WTC11 (cell line): Measurements from ENCODE around the gene TEKT2. TPM values are rescaled to one million over a fixed set of nuclear protein-coding genes. Genes with fewer than 3 reads are reported as not detected.

ENCODE experiments used
- ATAC-seq: fragments of 200-7000 bp; cut with Tn5 transposase; 2 replicates; pipeline ENCODE4 v1.10.0; 2021; ENCODE audit warnings: mild to moderate bottlenecking, moderate library complexity
- CTCF ChIA-PET: fragments of 300-600 bp; sonication (Branson Sonifier 250); formaldehyde crosslinking; loops from one replicate; lab custom pipeline; 2021; ENCODE audit warnings: antibody characterized with exemption; lab: Charles Lee
- POLR2A ChIA-PET: fragments of 350-600 bp; sonication (Branson Sonifier 250); formaldehyde crosslinking; loops from one replicate; lab custom pipeline; 2021; ENCODE audit warnings: antibody characterized with exemption; lab: Charles Lee
- DNase-seq: peaks from one replicate; pipeline ENCODE4 v3.0.0; 2021; ENCODE audit warnings: low spot score
- H3K27ac Mint-ChIP-seq: 2 replicates; pipeline ENCODE4 v1.8.0; 2021; ENCODE audit warnings: mixed read lengths
- H3K27me3 Mint-ChIP-seq: 2 replicates; pipeline ENCODE4 v1.8.0; 2021; ENCODE audit warnings: low read depth, mild to moderate bottlenecking, moderate library complexity, mixed read lengths
- H3K36me3 Mint-ChIP-seq: 2 replicates; pipeline ENCODE4 v1.8.0; 2021; ENCODE audit warnings: mixed read lengths
- H3K4me1 Mint-ChIP-seq: 2 replicates; pipeline ENCODE4 v1.8.0; 2022; ENCODE audit warnings: mixed read lengths
- H3K4me3 Mint-ChIP-seq: 2 replicates; pipeline ENCODE4 v1.8.0; 2021; ENCODE audit warnings: mild to moderate bottlenecking, moderate library complexity, mixed read lengths
- H3K9me3 Mint-ChIP-seq: 2 replicates; pipeline ENCODE4 v1.8.0; 2021; ENCODE audit warnings: mixed read lengths
- ELF4 ChIP-seq: sonication (generic); formaldehyde crosslinking; IDR thresholded peaks from 2 replicates; pipeline ENCODE4 v1.8.1; 2022; ENCODE audit warnings: low read depth, mild to moderate bottlenecking, moderate library complexity, missing genetic modification reagents
- EMX1 ChIP-seq: fragments of 250-450 bp; sonication (Bioruptor Pico); IDR thresholded peaks from 2 replicates; pipeline ENCODE4 v1.8.0; 2021; ENCODE audit warnings: mild to moderate bottlenecking
- GABPB1 ChIP-seq: sonication (generic); formaldehyde crosslinking; IDR thresholded peaks from 2 replicates; pipeline ENCODE4 v1.8.1; 2023; ENCODE audit warnings: mild to moderate bottlenecking, missing genetic modification reagents
- JUN ChIP-seq: sonication (generic); formaldehyde crosslinking; IDR thresholded peaks from 2 replicates; pipeline ENCODE4 v1.8.0; 2023; ENCODE audit warnings: mild to moderate bottlenecking, missing genetic modification reagents
- MYBL2 ChIP-seq: sonication (generic); formaldehyde crosslinking; IDR thresholded peaks from 2 replicates; pipeline ENCODE4 v1.8.1; 2023; ENCODE audit warnings: mild to moderate bottlenecking, moderate library complexity, missing genetic modification reagents
- NFATC4 ChIP-seq: fragments of 250-450 bp; sonication (Bioruptor Pico); IDR thresholded peaks from 2 replicates; pipeline ENCODE4 v1.9.0; 2021; ENCODE audit warnings: mild to moderate bottlenecking
- NR1H2 ChIP-seq: sonication (generic); formaldehyde crosslinking; IDR thresholded peaks from 2 replicates; pipeline ENCODE4 v1.9.0; 2021; ENCODE audit warnings: mild to moderate bottlenecking, moderate library complexity, missing genetic modification reagents
- NR2C2 ChIP-seq: sonication (generic); formaldehyde crosslinking; IDR thresholded peaks from 2 replicates; pipeline ENCODE4 v1.8.0; 2022; ENCODE audit warnings: mild to moderate bottlenecking, missing genetic modification reagents
- OVOL2 ChIP-seq: fragments of 250-450 bp; sonication (Bioruptor Pico); IDR thresholded peaks from 2 replicates; pipeline ENCODE4 v1.9.0; 2021; ENCODE audit warnings: mild to moderate bottlenecking, borderline replicate concordance
- TP53 ChIP-seq: sonication (generic); formaldehyde crosslinking; IDR thresholded peaks from 2 replicates; pipeline ENCODE4 v1.8.1; 2023; ENCODE audit warnings: mild to moderate bottlenecking, missing genetic modification reagents
- ZNF138 ChIP-seq: sonication (generic); formaldehyde crosslinking; conservative IDR thresholded peaks from 2 replicates; pipeline ENCODE4 v1.8.1; 2022; ENCODE audit warnings: mild to moderate bottlenecking, moderate library complexity, missing genetic modification reagents
- ZNF423 ChIP-seq: fragments of 250-450 bp; sonication (Bioruptor Pico); IDR thresholded peaks from 2 replicates; pipeline ENCODE4 v2.1.2; 2022; ENCODE audit warnings: mild to moderate bottlenecking, moderate library complexity
- total RNA-seq: library from RNA; stranded (reverse); gene quantifications from 3 replicates; pipeline ENCODE4 v1.2.3, GENCODE V29; 2021
- TF ChIP-seq, protein P1 (sequence below): sonication (generic); formaldehyde crosslinking; IDR thresholded peaks from 2 replicates; pipeline ENCODE4 v1.8.1; 2023; ENCODE audit warnings: mild to moderate bottlenecking, missing genetic modification reagents
- TF ChIP-seq, protein P2 (sequence below): sonication (generic); formaldehyde crosslinking; conservative IDR thresholded peaks from 2 replicates; pipeline ENCODE4 v1.8.1; 2023; ENCODE audit warnings: mild to moderate bottlenecking, low read depth, missing genetic modification reagents, moderate library complexity
- TF ChIP-seq, protein P3 (sequence below): sonication (generic); formaldehyde crosslinking; IDR thresholded peaks from 2 replicates; pipeline ENCODE4 v1.8.1; 2023; ENCODE audit warnings: mild to moderate bottlenecking, missing genetic modification reagents, borderline replicate concordance
- TF ChIP-seq, protein P4 (sequence below): sonication (generic); formaldehyde crosslinking; IDR thresholded peaks from 2 replicates; pipeline ENCODE4 v1.8.1; 2023; ENCODE audit warnings: mild to moderate bottlenecking, moderate library complexity, missing genetic modification reagents
- TF ChIP-seq, protein P5 (sequence below): fragments of 250-450 bp; sonication (Bioruptor Pico); IDR thresholded peaks from 2 replicates; pipeline ENCODE4 v1.9.0; 2021; ENCODE audit warnings: mild to moderate bottlenecking
- TF ChIP-seq, protein P6 (sequence below): fragments of 250-450 bp; sonication (Bioruptor Pico); conservative IDR thresholded peaks from 2 replicates; pipeline ENCODE4 v1.9.0; 2021; ENCODE audit warnings: mild to moderate bottlenecking

Gene TEKT2
- total RNA-seq, 1 experiment from 2014 or later, result 1.9 TPM

DNA sequence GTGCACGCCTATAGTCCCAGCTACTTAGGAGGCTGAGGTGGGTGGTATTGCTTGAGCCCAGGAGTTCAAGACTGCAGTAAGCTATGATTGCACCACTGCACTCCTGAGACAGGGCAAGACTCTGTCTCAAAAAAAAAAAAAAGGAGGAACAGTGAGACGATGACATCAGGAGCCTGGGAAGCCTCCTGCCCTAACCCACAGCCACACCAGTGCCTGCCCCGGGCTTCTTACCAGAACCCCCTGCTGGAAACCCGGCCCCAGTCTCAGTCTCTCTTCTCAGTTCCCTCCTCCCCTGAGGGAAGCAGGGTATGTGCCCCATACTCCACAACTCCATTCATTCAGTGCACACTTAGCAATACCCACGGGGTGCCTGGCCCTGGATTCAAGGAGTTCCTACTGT is 32.0 kb downstream of the TEKT2 start:
- Mint-ChIP-seq H3K4me1 (no peaks in the 10 kb centered on the region), H3K9me3 (no peaks in the 10 kb centered on the region), H3K27me3 (no peaks in the 10 kb centered on the region), H3K27ac (no peak overlapping the region), H3K36me3 (no peaks in the 10 kb centered on the region), H3K4me3 (no peak overlapping the region)
- CTCF ChIA-PET, result interaction anchor here (1.2 to 3.7 kb wide), 7 partner anchors 9 to 227 kb away, joined by 3 to 21 read pairs (median 4); partner anchors contain the start of gene TRAPPC3
- DNase-seq (no peak), ATAC-seq (no peak)
- TF ChIP-seq ELF4 (CRISPR knock-in tag) (no peak), GABPB1 (no peak), ZNF138 (CRISPR knock-in tag) (no peak), NR1H2 (CRISPR knock-in tag) (no peak), MYBL2 (CRISPR knock-in tag) (no peak), ZNF423 (no peak), JUN (no peak), TP53 (no peak), NFATC4 (CRISPR knock-in tag) (no peak), NR2C2 (no peak), OVOL2 (CRISPR knock-in tag) (no peak), EMX1 (CRISPR knock-in tag) (no peak)
- TF ChIP-seq, protein P1, sequence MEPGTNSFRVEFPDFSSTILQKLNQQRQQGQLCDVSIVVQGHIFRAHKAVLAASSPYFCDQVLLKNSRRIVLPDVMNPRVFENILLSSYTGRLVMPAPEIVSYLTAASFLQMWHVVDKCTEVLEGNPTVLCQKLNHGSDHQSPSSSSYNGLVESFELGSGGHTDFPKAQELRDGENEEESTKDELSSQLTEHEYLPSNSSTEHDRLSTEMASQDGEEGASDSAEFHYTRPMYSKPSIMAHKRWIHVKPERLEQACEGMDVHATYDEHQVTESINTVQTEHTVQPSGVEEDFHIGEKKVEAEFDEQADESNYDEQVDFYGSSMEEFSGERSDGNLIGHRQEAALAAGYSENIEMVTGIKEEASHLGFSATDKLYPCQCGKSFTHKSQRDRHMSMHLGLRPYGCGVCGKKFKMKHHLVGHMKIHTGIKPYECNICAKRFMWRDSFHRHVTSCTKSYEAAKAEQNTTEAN (CRISPR knock-in tag), result no peak
- TF ChIP-seq, protein P2, sequence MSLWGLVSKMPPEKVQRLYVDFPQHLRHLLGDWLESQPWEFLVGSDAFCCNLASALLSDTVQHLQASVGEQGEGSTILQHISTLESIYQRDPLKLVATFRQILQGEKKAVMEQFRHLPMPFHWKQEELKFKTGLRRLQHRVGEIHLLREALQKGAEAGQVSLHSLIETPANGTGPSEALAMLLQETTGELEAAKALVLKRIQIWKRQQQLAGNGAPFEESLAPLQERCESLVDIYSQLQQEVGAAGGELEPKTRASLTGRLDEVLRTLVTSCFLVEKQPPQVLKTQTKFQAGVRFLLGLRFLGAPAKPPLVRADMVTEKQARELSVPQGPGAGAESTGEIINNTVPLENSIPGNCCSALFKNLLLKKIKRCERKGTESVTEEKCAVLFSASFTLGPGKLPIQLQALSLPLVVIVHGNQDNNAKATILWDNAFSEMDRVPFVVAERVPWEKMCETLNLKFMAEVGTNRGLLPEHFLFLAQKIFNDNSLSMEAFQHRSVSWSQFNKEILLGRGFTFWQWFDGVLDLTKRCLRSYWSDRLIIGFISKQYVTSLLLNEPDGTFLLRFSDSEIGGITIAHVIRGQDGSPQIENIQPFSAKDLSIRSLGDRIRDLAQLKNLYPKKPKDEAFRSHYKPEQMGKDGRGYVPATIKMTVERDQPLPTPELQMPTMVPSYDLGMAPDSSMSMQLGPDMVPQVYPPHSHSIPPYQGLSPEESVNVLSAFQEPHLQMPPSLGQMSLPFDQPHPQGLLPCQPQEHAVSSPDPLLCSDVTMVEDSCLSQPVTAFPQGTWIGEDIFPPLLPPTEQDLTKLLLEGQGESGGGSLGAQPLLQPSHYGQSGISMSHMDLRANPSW, result no peak
- TF ChIP-seq, protein P3, sequence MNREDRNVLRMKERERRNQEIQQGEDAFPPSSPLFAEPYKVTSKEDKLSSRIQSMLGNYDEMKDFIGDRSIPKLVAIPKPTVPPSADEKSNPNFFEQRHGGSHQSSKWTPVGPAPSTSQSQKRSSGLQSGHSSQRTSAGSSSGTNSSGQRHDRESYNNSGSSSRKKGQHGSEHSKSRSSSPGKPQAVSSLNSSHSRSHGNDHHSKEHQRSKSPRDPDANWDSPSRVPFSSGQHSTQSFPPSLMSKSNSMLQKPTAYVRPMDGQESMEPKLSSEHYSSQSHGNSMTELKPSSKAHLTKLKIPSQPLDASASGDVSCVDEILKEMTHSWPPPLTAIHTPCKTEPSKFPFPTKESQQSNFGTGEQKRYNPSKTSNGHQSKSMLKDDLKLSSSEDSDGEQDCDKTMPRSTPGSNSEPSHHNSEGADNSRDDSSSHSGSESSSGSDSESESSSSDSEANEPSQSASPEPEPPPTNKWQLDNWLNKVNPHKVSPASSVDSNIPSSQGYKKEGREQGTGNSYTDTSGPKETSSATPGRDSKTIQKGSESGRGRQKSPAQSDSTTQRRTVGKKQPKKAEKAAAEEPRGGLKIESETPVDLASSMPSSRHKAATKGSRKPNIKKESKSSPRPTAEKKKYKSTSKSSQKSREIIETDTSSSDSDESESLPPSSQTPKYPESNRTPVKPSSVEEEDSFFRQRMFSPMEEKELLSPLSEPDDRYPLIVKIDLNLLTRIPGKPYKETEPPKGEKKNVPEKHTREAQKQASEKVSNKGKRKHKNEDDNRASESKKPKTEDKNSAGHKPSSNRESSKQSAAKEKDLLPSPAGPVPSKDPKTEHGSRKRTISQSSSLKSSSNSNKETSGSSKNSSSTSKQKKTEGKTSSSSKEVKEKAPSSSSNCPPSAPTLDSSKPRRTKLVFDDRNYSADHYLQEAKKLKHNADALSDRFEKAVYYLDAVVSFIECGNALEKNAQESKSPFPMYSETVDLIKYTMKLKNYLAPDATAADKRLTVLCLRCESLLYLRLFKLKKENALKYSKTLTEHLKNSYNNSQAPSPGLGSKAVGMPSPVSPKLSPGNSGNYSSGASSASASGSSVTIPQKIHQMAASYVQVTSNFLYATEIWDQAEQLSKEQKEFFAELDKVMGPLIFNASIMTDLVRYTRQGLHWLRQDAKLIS (CRISPR knock-in tag), result no peak
- TF ChIP-seq, protein P4, sequence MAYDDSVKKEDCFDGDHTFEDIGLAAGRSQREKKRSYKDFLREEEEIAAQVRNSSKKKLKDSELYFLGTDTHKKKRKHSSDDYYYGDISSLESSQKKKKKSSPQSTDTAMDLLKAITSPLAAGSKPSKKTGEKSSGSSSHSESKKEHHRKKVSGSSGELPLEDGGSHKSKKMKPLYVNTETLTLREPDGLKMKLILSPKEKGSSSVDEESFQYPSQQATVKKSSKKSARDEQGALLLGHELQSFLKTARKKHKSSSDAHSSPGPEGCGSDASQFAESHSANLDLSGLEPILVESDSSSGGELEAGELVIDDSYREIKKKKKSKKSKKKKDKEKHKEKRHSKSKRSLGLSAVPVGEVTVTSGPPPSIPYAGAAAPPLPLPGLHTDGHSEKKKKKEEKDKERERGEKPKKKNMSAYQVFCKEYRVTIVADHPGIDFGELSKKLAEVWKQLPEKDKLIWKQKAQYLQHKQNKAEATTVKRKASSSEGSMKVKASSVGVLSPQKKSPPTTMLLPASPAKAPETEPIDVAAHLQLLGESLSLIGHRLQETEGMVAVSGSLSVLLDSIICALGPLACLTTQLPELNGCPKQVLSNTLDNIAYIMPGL (CRISPR knock-in tag), result no peak
- TF ChIP-seq, protein P5, sequence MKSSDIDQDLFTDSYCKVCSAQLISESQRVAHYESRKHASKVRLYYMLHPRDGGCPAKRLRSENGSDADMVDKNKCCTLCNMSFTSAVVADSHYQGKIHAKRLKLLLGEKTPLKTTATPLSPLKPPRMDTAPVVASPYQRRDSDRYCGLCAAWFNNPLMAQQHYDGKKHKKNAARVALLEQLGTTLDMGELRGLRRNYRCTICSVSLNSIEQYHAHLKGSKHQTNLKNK (CRISPR knock-in tag), result no peak
- TF ChIP-seq, protein P6, sequence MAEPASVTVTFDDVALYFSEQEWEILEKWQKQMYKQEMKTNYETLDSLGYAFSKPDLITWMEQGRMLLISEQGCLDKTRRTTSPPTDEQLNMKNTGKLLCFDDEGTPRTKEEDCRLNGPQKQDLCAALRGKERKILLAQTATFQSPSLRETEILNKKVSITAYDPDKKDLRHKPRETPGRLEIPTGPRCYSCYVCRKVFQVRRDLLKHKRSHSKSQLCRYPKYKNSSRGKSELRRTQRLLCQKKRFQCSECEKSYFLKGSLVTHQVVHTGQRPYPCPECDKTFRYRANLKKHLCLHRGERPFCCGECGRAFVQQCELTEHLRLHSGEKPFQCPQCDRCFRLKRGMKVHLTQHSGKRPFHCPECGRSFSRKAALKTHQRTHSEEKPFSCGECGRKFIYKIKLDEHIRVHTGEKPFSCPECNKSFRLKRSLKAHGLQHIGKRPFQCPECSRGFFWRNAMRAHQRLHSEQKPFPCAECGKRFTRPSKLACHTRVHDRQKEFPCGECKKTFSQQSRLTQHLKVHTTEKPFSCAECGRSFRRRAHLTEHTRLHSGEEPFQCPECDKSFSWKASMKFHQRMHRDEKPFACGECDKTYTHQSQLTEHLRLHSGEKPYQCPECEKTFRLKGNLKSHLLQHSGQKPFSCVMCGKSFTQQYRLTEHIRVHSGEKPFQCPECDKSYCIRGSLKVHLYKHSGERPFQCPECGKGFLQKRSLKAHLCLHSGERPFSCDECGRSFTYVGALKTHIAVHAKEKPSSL (CRISPR knock-in tag), result no peak
- POLR2A ChIA-PET, result no interaction called here
